GM12878 (cell line): ENCODE results near the gene RNF13. TPM values are rescaled to one million over a fixed set of nuclear protein-coding genes. Genes with fewer than 3 reads are reported as not detected.

Experiments
- ATAC-seq: fragments of 200-7000 bp; cut with Tn5 transposase; 3 replicates; pipeline ENCODE4 v1.9.1; 2020; ENCODE audit warnings: mild to moderate bottlenecking, moderate library complexity
- BruUV-seq: library from RNA; stranded (reverse); fragments of 400-500 nt; replicated peaks from 2 replicates; lab custom pipeline; 2021; lab: Mats Ljungman, UMichigan
- CTCF ChIA-PET: fragments of 300-600 bp; sonication (Branson Sonifier 250); formaldehyde crosslinking; extraction: SDS; loops from one replicate; lab custom pipeline; 2021; ENCODE audit warnings: inconsistent platforms; lab: Yijun Ruan, JAX
- POLR2A ChIA-PET: fragments of 350-600 bp; formaldehyde crosslinking; extraction: SDS; loops from one replicate; lab custom pipeline; 2021; ENCODE audit warnings: inconsistent platforms; lab: Charles Lee
- RAD21 ChIA-PET: fragments of 300-600 bp; sonication (Branson Sonifier 250); formaldehyde crosslinking; loops from one replicate; lab custom pipeline; 2023; ENCODE audit warnings: antibody characterized with exemption; ENCODE audit not compliant: unreplicated experiment; lab: Charles Lee
- SMC1A ChIA-PET: fragments of 300-600 bp; sonication (Branson Sonifier 250); formaldehyde crosslinking; loops from one replicate; lab custom pipeline; 2023; ENCODE audit not compliant: unreplicated experiment, uncharacterized antibody; lab: Charles Lee
- DNase-seq: peaks from one replicate; pipeline ENCODE4 v3.0.0-alpha.2; 2011; ENCODE audit warnings: low read depth, low spot score
- FAIRE-seq: peaks from 3 replicates; lab custom pipeline; 2011; peaks lifted over from hg19 to GRCh38; lab: Jason Lieb, UNC
- H2AFZ ChIP-seq: 2 replicates; pipeline ENCODE4 v1.6.0; 2011; ENCODE audit warnings: low read depth, low read length, control low read depth; ENCODE audit not compliant: control insufficient read depth
- H3K27ac ChIP-seq: 2 replicates; pipeline ENCODE4 v1.5.1; 2011; ENCODE audit warnings: control low read depth; ENCODE audit not compliant: control insufficient read depth, insufficient read depth
- H3K27me3 ChIP-seq, 2 experiments: replicated peaks in 1 of 2; 2 replicates each; pipeline versions ENCODE4 v1.6.0 to v1.6.1; 2011; ENCODE audit warnings: low read length in 1 of 2; ENCODE audit not compliant: control insufficient read depth in 2 of 2, insufficient read depth in 2 of 2
- H3K36me3 ChIP-seq, 2 experiments: 2 replicates each; pipeline ENCODE4 v1.5.1; 2011; ENCODE audit warnings: low read length in 1 of 2; ENCODE audit not compliant: control insufficient read depth in 2 of 2, insufficient read depth in 2 of 2
- H3K4me1 ChIP-seq: 2 replicates; pipeline ENCODE4 v1.6.1; 2011; ENCODE audit warnings: mild to moderate bottlenecking, low read length, moderate library complexity, mixed read lengths; ENCODE audit not compliant: control insufficient read depth, insufficient read depth
- H3K4me2 ChIP-seq: 2 replicates; pipeline ENCODE4 v1.6.0; 2011; ENCODE audit warnings: control low read depth; ENCODE audit not compliant: control insufficient read depth, insufficient read depth
- H3K4me3 ChIP-seq: fragments of 200-600 bp; sonication (generic); 2 replicates; pipeline ENCODE4 v1.5.1; 2016
- H3K79me2 ChIP-seq: 2 replicates; pipeline ENCODE4 v1.6.0; 2011; ENCODE audit warnings: low read length; ENCODE audit not compliant: control insufficient read depth, insufficient read depth
- H3K9ac ChIP-seq: 2 replicates; pipeline ENCODE4 v1.8.0; 2011; ENCODE audit warnings: low read length, control low read depth, mixed read lengths; ENCODE audit not compliant: control insufficient read depth, insufficient read depth
- H3K9me3 ChIP-seq: replicated peaks from 3 replicates; pipeline ENCODE4 v1.5.1; 2011; ENCODE audit warnings: mild to moderate bottlenecking, low read length; ENCODE audit not compliant: control insufficient read depth, insufficient read depth
- H4K20me1 ChIP-seq: 2 replicates; pipeline ENCODE4 v1.6.0; 2011; ENCODE audit not compliant: control insufficient read depth, insufficient read depth
- JUNB ChIP-seq: IDR thresholded peaks from 2 replicates; pipeline ENCODE4 v1.6.1; 2016; ENCODE audit warnings: antibody characterized with exemption, mild to moderate bottlenecking
- KDM1A ChIP-seq: fragments of 200-600 bp; sonication (generic); IDR thresholded peaks from 2 replicates; pipeline ENCODE4 v1.6.1; 2016; ENCODE audit warnings: borderline replicate concordance
- LARP7 ChIP-seq: fragments of 450-650 bp; IDR thresholded peaks from 2 replicates; pipeline ENCODE4 v1.6.1; 2017; ENCODE audit warnings: mild to moderate bottlenecking
- NKRF ChIP-seq: fragments of 450-650 bp; conservative IDR thresholded peaks from 2 replicates; pipeline ENCODE4 v1.6.1; 2017; ENCODE audit warnings: mild to moderate bottlenecking, moderate library complexity
- SMAD1 ChIP-seq: fragments of 450-650 bp; IDR thresholded peaks from 2 replicates; pipeline ENCODE4 v1.6.1; 2018; ENCODE audit warnings: mild to moderate bottlenecking, low read depth; ENCODE audit not compliant: partially characterized antibody
- SPI1 ChIP-seq: IDR thresholded peaks from 2 replicates; pipeline ENCODE4 v1.6.1; 2011; ENCODE audit warnings: low read depth, mild to moderate bottlenecking, low read length, moderate library complexity, borderline replicate concordance; ENCODE audit not compliant: insufficient read depth
- WGBS: methylation state at CpG from one replicate; pipeline ENCODE4 v1.1.6; 2016; ENCODE audit warnings: low lambda C conversion rate; ENCODE audit not compliant: insufficient replicate concordance, insufficient coverage; ENCODE audit errors: missing lambda C conversion rate; 5-methylcytosine and 5-hydroxymethylcytosine counted together
- in situ Hi-C: fragments of 300-500 bp; cut with MboI; formaldehyde crosslinking; loops from 9 replicates; pipeline ENCODE4 v1.14.3; 2018; ENCODE audit warnings: mixed read lengths
- intact Hi-C: fragments of 100-400 bp; cut with micrococcal nuclease; formaldehyde crosslinking; loops from one replicate; pipeline ENCODE4 v1.14.2; 2022; ENCODE audit not compliant: unreplicated experiment
- polyA plus RNA-seq, 11 experiments: library from polyadenylated mRNA; depleted of rRNA in 4 of 11; unstranded in 6 of 11; stranded (reverse) in 5 of 11; fragments of >200 nt; fragmentation: Nextera tagmentation in 4 of 11; fragmentation: Illumina TruSeq in 1 of 11; extraction: Ambion mirVana in 4 of 11; extraction: Trizol in 1 of 11; gene quantifications; 1 replicate in 1 of 11; 2 replicates in 10 of 11; pipeline versions ENCODE4 v1.2.1 to v1.2.3, GENCODE V29; 2011 to 2016; ENCODE audit warnings: inconsistent platforms in 2 of 11, missing spikeins in 2 of 11, low read depth in 1 of 11
- total RNA-seq, 4 experiments: library from RNA; depleted of rRNA in 3 of 4; stranded (reverse); fragments of >200 nt in 3 of 4; fragmentation: Illumina TruSeq in 1 of 4; extraction: Trizol in 1 of 4; gene quantifications; 2 replicates each; pipeline versions ENCODE4 v1.2.1 to v1.2.3, GENCODE V29; 2013 to 2021

Gene RNF13
- total and polyA plus RNA-seq, 10 of the 15 experiments (the other 5 are each of a cell fraction or from before 2014, with no cell fraction given), result 18.9 to 73.4 (median 36.7) TPM

- CTCF ChIA-PET, result interaction anchor here (0.5 to 1.4 kb wide), 3 partner anchors 16 to 876 kb away, joined by 3 to 5 read pairs (median 5); no protein-coding TSS in a partner anchor
- TF ChIP-seq SMAD1 (no peak), KDM1A (no peak), SPI1 (0 out of 2 replicates have a peak, but pooled peaks have one; percentile 10), LARP7 (no peak)
- SMC1A ChIA-PET, result interaction anchor here (0.6 to 2.0 kb wide), 7 partner anchors 8 to 200 kb away, joined by 3 to 6 read pairs (median 3); no protein-coding TSS in a partner anchor
- Histone ChIP-seq H3K79me2 (no peaks in the 10 kb centered on the region), H4K20me1 (no peaks in the 10 kb centered on the region), H3K4me2 (no peak overlapping the region), H3K27me3 (no peaks in the 10 kb centered on the region), H3K9me3 (no peaks in the 10 kb centered on the region), H3K4me1 (no peaks in the 10 kb centered on the region), H3K4me3 (no peak overlapping the region), H3K9ac (no peak overlapping the region), H2AFZ (no peak overlapping the region), H3K27ac (no peak overlapping the region), H3K36me3 (no peaks in the 10 kb centered on the region)
- POLR2A ChIA-PET, result interaction anchor here (0.6 kb wide), 1 partner anchor 74 kb away, joined by 3 read pairs; no protein-coding TSS in a partner anchor
- BruUV-seq, result no TSS peak
- ATAC-seq (peak; percentile 46), FAIRE-seq (no peak), DNase-seq (no peak)
- in situ Hi-C loops (no loop called here), intact Hi-C loops (no loop called here)
- RAD21 ChIA-PET, result interaction anchor here (1.0 to 1.2 kb wide), 2 partner anchors 36 to 201 kb away, joined by 3 to 4 read pairs; no protein-coding TSS in a partner anchor
- WGBS, result 51% methylated on average over 4 of the region's 4 CpGs
Observed at GRCh38 chr3:149983628-149984027, 170.6 kb downstream of the RNF13 start.

GRCh38 chr3:149989307-149989706 lies 176.3 kb downstream of the RNF13 start:
- no peak for DNase-seq
- H3K79me2 ChIP-seq, result no peaks in the 10 kb centered on the region
- no peak overlapping the region for H3K4me2 ChIP-seq
- no peaks in the 10 kb centered on the region; the same call in 2 of the 3 replicates for H3K9me3 ChIP-seq
- H3K36me3 ChIP-seq, result no peaks in the 10 kb centered on the region
- H3K4me1 ChIP-seq, result no peaks in the 10 kb centered on the region
- ChIA-PET SMC1A (interaction anchor here (1.0 to 1.3 kb wide), 4 partner anchors 17 to 476 kb away, joined by 3 to 4 read pairs (median 4); no protein-coding TSS in a partner anchor), RAD21 (interaction anchor here (1.0 kb wide), 1 partner anchor 14 kb away, joined by 3 read pairs; no protein-coding TSS in a partner anchor), POLR2A (no interaction called here), CTCF (no interaction called here)
- 19% methylated on average over 2 of the region's 2 CpGs for WGBS
- ATAC-seq, result peak; percentile 52; the same call in 2 of the 3 replicates
- H3K27me3 ChIP-seq, result no peaks in the 10 kb centered on the region
- FAIRE-seq, result no peak
- no TSS peak for BruUV-seq
- H3K9ac ChIP-seq, result no peak overlapping the region
- no peak for TF ChIP-seq NKRF
- TF ChIP-seq JUNB, result no peak
- no peak overlapping the region for H3K27ac ChIP-seq
- intact Hi-C loops, result no loop called here
- H3K4me3 ChIP-seq, result no peak overlapping the region
- no peaks in the 10 kb centered on the region for H4K20me1 ChIP-seq
- no peak overlapping the region for H2AFZ ChIP-seq
- in situ Hi-C loops, result no loop called here
